ENCODE measurements around the gene AMBP. TPM values are rescaled to one million over a fixed set of nuclear protein-coding genes. Genes with fewer than 3 reads are reported as not detected.

The AMBP gene
- polyA plus RNA-seq, 6 donors from 2014 or later, result not detected

DNA sequence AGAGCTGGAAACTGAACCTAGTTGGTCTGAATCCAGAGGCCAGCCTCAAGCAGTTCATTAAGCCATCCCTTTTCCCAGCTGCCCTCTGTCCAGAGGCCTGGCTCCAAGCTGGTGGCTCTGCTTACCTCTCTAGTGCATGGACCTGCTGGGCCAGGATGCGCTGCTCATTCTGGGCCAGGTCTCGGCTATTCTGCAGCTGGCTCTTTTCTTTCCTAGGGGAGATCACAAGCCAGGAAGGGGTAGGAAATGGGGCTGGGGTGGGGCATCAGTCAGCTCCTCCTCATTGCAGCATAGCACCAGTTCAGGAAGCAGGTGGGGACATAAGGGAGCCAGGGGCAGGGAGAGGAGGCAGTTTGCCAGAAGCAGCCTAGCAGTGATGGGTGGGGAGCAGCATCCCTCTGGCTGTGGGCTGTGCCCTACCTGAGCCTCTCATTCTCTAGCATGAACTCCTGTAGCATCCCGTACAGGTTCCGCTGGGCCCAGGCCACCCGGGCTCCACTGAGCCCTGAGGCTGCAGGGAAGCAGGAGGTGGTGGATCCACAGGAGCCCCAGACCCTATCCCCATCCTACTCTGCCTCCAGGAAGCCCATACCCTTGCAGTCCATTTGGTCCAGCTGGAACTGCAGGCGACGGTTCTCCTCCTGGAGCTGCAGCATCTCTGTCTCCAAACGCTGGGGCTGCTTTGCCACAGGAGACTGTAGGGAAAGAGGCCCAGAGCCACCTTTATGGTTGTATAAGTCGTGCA, 15.8 kb upstream of the AMBP start:
- DNase-seq (no peak), ATAC-seq (ENCODE audit: low read depth in 2 of 2) (no peak)
- H3K27ac Mint-ChIP-seq, result no peak overlapping the region
- H3K4me3 Mint-ChIP-seq, result no peak overlapping the region
- H3K27me3 Mint-ChIP-seq, result peaks cover 21 to 53% (median 51%) of the 10 kb centered on the region in 3 donors
- H3K9me3 Mint-ChIP-seq, result peaks cover 0 to 3% (median 0%) of the 10 kb centered on the region in 7 donors
- H3K36me3 Mint-ChIP-seq, result peaks cover 0 to 8% of the 10 kb centered on the region in 2 donors
- peaks cover 14 to 18% (median 16%) of the 10 kb centered on the region in 3 donors for H3K4me1 Mint-ChIP-seq

DNA sequence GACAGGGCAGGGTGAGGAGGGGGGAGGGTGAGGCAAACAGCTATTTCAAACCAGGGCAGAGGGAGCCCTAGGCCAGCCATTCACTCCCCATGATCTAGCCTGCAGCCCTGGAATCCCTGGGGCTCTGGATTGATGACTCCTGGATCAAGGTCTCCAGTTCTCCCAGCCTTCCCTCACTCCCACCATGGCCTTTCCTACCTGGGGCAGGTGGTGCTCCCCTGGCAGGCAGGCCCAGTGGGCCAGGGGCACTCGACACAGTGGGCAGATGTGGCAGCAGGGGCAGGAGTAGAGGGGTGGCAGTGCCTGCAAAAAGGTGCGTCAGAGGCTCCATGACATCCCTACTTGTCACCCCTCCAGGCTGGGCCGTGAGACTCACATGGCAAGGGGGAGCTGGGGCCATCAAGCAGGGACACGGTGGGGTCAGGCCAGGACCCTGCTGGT, 15.0 kb upstream of the AMBP start:
- H3K9me3 Mint-ChIP-seq, result peaks cover 0 to 3% (median 0%) of the 10 kb centered on the region in 7 donors
- peaks cover 20 to 51% (median 50%) of the 10 kb centered on the region in 3 donors for H3K27me3 Mint-ChIP-seq
- DNase-seq (no peak), ATAC-seq (ENCODE audit: low read depth in 2 of 2) (no peak)
- peaks cover 0 to 8% of the 10 kb centered on the region in 2 donors for H3K36me3 Mint-ChIP-seq
- no peak overlapping the region for H3K4me3 Mint-ChIP-seq
- peaks cover 14 to 18% (median 16%) of the 10 kb centered on the region in 3 donors for H3K4me1 Mint-ChIP-seq
- H3K27ac Mint-ChIP-seq, result no peak overlapping the region

DNA sequence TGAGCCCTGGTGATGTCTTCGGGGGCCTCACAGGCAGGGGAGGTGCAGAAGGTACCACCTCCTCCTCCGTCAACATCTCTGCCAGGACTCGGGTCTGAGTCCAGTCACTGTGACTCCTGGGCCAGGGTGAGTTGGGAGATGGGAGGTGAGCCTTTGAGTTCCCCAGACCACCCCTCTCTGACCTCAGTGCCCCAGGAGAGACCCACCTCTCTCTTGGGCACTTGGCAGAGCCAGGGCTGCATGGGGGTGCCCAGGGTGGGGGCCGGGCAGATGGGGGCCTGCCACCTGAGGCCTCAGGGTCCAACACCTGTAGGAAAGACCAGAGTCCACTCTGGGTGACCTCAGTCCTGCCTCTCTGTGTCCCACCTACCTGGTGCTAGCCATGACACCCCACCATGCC, 14.2 kb upstream of the AMBP start:
- Mint-ChIP-seq H3K9me3 (peaks cover 0 to 3% (median 0%) of the 10 kb centered on the region in 7 donors), H3K27me3 (peaks cover 15 to 46% (median 45%) of the 10 kb centered on the region in 3 donors), H3K36me3 (peaks cover 0 to 8% of the 10 kb centered on the region in 2 donors), H3K4me1 (peaks cover 10 to 13% (median 11%) of the 10 kb centered on the region in 3 donors), H3K4me3 (no peak overlapping the region), H3K27ac (no peak overlapping the region)
- ATAC-seq (ENCODE audit: low read depth in 2 of 2) (no peak), DNase-seq (no peak)

GRCh38 chr9:114091711-114092110, 13.6 kb upstream of the AMBP start:
- Mint-ChIP-seq H3K27ac (peak overlapping the region in 1 of 6 donors; percentile 49), H3K4me3 (no peak overlapping the region), H3K9me3 (peaks cover 0 to 3% (median 0%) of the 10 kb centered on the region in 7 donors), H3K4me1 (peaks cover 3 to 9% (median 7%) of the 10 kb centered on the region in 3 donors), H3K27me3 (peaks cover 10 to 43% (median 39%) of the 10 kb centered on the region in 3 donors), H3K36me3 (peaks cover 0 to 7% of the 10 kb centered on the region in 2 donors)
- ATAC-seq (ENCODE audit: low read depth in 2 of 2) (no peak), DNase-seq (no peak)

DNA sequence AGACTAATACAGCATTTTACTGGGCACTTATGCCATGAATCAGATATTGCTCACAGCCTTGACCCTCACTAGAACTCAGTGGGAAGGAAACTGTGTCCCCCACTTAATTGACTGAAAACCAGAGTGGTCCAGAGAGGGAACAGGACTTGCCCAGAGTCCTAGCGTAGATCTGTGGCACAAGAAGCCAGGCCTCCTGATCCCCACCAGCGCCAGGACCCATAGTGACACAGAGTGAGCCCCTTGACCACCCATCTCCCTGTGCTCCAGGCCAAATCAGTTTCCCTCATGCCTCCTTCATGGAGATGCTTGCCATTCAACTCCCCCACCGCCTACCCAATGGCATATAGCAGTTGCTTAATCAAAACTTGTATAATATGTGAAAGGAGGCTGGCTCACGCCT, 12.7 kb upstream of the AMBP start:
- H3K36me3 Mint-ChIP-seq, result no peaks in the 10 kb centered on the region
- peaks cover 8 to 35% (median 30%) of the 10 kb centered on the region in 3 donors for H3K27me3 Mint-ChIP-seq
- H3K4me3 Mint-ChIP-seq, result no peak overlapping the region
- ATAC-seq (ENCODE audit: low read depth in 2 of 2) (no peak), DNase-seq (no peak)
- peaks cover 0 to 3% (median 0%) of the 10 kb centered on the region in 7 donors for H3K9me3 Mint-ChIP-seq
- H3K4me1 Mint-ChIP-seq, result peaks cover 0 to 3% (median 0%) of the 10 kb centered on the region in 3 donors
- H3K27ac Mint-ChIP-seq, result no peak overlapping the region

DNA sequence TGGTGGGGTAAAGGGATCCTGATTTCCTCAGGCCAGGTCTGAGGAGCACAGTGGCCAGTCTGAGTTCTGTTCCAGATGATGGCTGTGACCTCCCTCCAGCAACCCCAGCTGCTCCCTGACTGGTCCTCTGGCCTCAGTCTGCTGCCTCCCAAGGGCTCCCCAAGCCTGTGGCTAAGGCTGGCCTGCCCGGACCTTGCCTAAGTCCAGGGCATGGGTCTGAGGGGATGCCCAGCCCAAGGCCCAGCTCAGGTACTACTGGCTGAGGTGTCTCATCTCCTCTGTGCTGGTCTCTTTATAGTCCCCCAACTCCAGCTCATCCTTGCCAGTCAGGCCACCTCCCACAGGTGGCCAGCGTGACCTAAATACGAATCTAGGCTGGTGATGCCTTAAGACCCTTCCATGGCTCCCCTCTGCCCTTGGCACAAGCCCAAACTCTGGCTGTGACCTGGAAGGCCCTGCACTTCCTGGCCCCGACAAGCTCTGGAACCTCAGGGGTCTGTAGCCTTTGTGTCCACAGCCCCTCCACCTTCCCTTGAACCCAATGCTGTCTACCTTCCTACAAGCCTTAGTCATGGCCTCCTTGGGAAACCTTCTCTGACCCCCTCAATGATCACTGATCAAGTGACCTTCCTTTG, 11.2 kb upstream of the AMBP start:
- Mint-ChIP-seq H3K9me3 (peaks cover 0 to 3% (median 0%) of the 10 kb centered on the region in 7 donors), H3K4me3 (no peak overlapping the region), H3K27ac (no peak overlapping the region), H3K36me3 (no peaks in the 10 kb centered on the region), H3K4me1 (peaks cover 0 to 3% (median 0%) of the 10 kb centered on the region in 3 donors), H3K27me3 (peaks cover 4 to 20% (median 18%) of the 10 kb centered on the region in 3 donors)
- no peak for DNase-seq
- no peak for ATAC-seq (ENCODE audit: low read depth in 2 of 2)

DNA sequence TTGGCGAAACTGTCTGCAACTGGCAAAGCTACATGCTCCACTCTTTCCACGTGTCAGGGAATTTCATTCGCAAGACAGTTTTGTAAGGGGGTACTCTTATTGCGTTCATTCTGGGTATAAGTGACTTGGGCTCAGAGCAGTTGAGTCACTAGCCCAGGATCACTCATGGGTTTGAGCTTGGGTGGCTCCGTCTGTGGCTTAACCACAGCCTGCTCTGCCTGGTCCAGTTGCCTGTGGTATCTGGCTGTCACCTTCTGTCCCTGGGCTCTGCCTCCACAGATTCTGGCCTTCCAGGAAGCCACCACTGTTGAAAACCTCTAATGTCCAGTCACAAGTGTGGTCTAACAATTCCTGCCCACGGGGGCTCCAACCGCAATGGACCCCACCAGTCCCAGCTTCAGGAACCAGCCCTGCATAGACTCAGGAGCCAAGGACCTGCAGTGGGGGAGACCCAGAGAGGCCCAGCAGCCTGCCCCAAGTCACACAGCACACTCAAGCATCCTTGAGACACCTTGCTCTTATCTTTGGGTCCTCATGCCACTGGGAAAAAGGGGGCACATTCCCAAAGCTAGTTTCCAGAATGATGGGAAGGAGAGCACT, 10.6 kb upstream of the AMBP start:
- Mint-ChIP-seq H3K27ac (no peak overlapping the region), H3K4me3 (no peak overlapping the region), H3K27me3 (peaks cover 4 to 20% (median 17%) of the 10 kb centered on the region in 3 donors), H3K9me3 (peaks cover 0 to 3% (median 0%) of the 10 kb centered on the region in 7 donors), H3K36me3 (no peaks in the 10 kb centered on the region), H3K4me1 (peaks cover 0 to 3% (median 0%) of the 10 kb centered on the region in 3 donors)
- DNase-seq (no peak), ATAC-seq (ENCODE audit: low read depth in 2 of 2) (no peak)

GRCh38 chr9:114087721-114088120, 9.6 kb upstream of the AMBP start:
- Mint-ChIP-seq H3K4me3 (no peak overlapping the region), H3K9me3 (peaks cover 0 to 3% (median 0%) of the 10 kb centered on the region in 7 donors), H3K27me3 (peaks cover 1 to 20% (median 17%) of the 10 kb centered on the region in 3 donors), H3K27ac (no peak overlapping the region), H3K36me3 (no peaks in the 10 kb centered on the region), H3K4me1 (peaks cover under 1 to 3% (median under 1%) of the 10 kb centered on the region in 3 donors)
- DNase-seq, result no peak
- ATAC-seq (ENCODE audit: low read depth in 2 of 2), result no peak

GRCh38 chr9:114086607-114087006, 8.5 kb upstream of the AMBP start:
- Mint-ChIP-seq H3K4me3 (no peak overlapping the region), H3K4me1 (peaks cover 3 to 4% (median 4%) of the 10 kb centered on the region in 3 donors), H3K27me3 (peaks cover 4 to 18% (median 17%) of the 10 kb centered on the region in 3 donors), H3K9me3 (peaks cover 0 to 3% (median 0%) of the 10 kb centered on the region in 7 donors), H3K36me3 (no peaks in the 10 kb centered on the region), H3K27ac (peak overlapping the region in 1 of 6 donors; percentile 34)
- no peak for ATAC-seq (ENCODE audit: low read depth in 2 of 2)
- no peak for DNase-seq

DNA sequence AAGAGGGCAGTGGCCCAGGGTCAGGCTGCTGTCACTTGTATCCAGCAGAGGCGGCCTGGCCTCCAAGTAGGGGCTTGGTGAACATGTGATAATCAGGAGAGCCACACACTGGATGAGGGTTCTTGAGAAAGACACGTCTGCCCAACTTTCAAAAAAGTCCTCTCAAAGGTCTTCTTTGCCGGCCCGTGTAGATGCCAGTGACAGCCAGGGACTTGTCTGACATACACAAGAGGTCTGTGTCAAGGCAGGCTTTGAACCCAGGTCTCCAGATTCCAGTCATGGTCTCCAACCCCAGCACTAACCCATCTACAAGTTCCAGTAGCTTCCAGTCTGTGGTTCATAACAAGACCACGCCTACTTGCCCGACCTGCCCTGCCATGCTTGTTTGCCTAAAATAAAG, 7.9 kb upstream of the AMBP start:
- Mint-ChIP-seq H3K27ac (no peak overlapping the region), H3K9me3 (peaks cover 0 to 3% (median 0%) of the 10 kb centered on the region in 7 donors), H3K4me1 (peaks cover 3 to 4% (median 4%) of the 10 kb centered on the region in 3 donors), H3K4me3 (no peak overlapping the region), H3K36me3 (no peaks in the 10 kb centered on the region), H3K27me3 (peaks cover 4 to 17% (median 12%) of the 10 kb centered on the region in 3 donors)
- ATAC-seq (ENCODE audit: low read depth in 2 of 2) (no peak), DNase-seq (no peak)

DNA sequence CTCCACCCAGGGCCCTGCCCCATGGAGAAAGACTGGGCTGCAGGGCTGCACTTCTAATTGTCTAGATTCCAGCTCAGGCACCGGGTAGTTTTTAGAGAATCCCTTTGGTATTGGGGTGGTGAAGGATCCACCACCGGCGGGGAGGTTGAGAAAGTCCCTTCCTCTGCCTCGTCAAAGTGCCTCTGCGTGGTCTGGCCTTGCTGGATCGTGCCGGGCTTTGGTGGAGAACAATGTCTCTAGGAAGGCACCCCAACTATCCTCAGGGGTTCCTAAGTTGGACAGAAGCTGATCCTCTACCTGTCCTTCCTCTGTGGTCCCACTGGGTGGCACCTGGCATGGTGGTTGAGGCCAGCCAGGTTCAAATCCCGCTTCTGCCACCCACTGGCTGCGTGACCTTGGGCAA, 7.3 kb upstream of the AMBP start:
- Mint-ChIP-seq H3K36me3 (no peaks in the 10 kb centered on the region), H3K4me1 (peaks cover under 1 to 4% (median 4%) of the 10 kb centered on the region in 3 donors), H3K4me3 (no peak overlapping the region), H3K9me3 (peaks cover 0 to 1% (median 0%) of the 10 kb centered on the region in 7 donors), H3K27me3 (peaks cover 4 to 12% (median 11%) of the 10 kb centered on the region in 3 donors), H3K27ac (no peak overlapping the region)
- DNase-seq (no peak), ATAC-seq (ENCODE audit: low read depth in 2 of 2) (no peak)

- peaks cover 0 to 1% (median 0%) of the 10 kb centered on the region in 7 donors for H3K9me3 Mint-ChIP-seq
- H3K4me3 Mint-ChIP-seq, result no peak overlapping the region
- H3K27me3 Mint-ChIP-seq, result peaks cover 3 to 6% (median 4%) of the 10 kb centered on the region in 3 donors
- no peak for DNase-seq
- peaks cover 0 to 4% (median 4%) of the 10 kb centered on the region in 3 donors for H3K4me1 Mint-ChIP-seq
- no peak for ATAC-seq (ENCODE audit: low read depth in 2 of 2)
- no peak overlapping the region for H3K27ac Mint-ChIP-seq
- no peaks in the 10 kb centered on the region for H3K36me3 Mint-ChIP-seq
These were observed 6.4 kb upstream of the AMBP start for GRCh38 chr9:114084282-114085073.

All from naive B cell (primary cell).